ENCODE data around the gene EEF2KMT. TPM values are rescaled to one million over a fixed set of nuclear protein-coding genes. Genes with fewer than 3 reads are reported as not detected.
A peak's percentile ranks its signal among the peaks of the same experiment; 100 is the strongest.
"Not testable (repeated sequence)": the region's sequence is repeated elsewhere in the genome, so short reads cannot be mapped to it uniquely, and the experiment has no call there.

EEF2KMT gene
- total RNA-seq, 1 experiment from 2014 or later: 16.6 TPM

DNA sequence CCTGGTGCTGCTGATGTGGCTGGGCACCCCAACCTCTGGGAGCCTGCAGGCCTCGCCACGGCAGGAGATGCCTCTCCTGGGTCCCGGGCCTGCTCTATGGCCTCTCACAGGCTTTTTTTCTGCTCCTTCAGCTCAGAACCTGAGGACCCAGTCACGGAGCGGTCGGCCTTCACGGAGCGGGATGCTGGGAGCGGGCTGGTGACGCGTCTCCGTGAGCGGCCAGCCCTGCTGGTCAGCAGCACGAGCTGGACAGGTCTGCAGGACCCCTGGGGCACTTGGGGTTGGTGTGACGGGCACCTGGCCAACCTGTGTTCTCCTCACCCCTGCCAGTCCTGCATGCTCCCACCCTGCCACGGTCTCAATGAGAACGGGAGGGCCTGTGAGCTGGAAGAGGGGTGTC lies 19.0 kb downstream of the EEF2KMT start:
- no peaks in the 10 kb centered on the region for H3K9me2 ChIP-seq (replicated peaks; ENCODE audit: insufficient read depth, low read length)
- H3K4me2 ChIP-seq (ENCODE audit: low read depth, low read length, poor library complexity, severe bottlenecking): no peak overlapping the region
- no peak overlapping the region for H3K27ac ChIP-seq (ENCODE audit: low read length)
- no peak overlapping the region for H2AFZ ChIP-seq (ENCODE audit: low read length)
- H4K20me1 ChIP-seq (ENCODE audit: insufficient read depth, low read depth, low read length): no peaks in the 10 kb centered on the region
- H3K4me3 ChIP-seq (ENCODE audit: low read length): no peak overlapping the region
- no peaks in the 10 kb centered on the region for H3K9me3 ChIP-seq (ENCODE audit: low read length)
- H3K27me3 ChIP-seq (ENCODE audit: low read length): no peaks in the 10 kb centered on the region
- H3K79me2 ChIP-seq (ENCODE audit: low read length): peaks cover 10% of the 10 kb centered on the region
- H3K9ac ChIP-seq (ENCODE audit: low read length): no peak overlapping the region
- no peaks in the 10 kb centered on the region for H3K4me1 ChIP-seq (ENCODE audit: low read length)
- no peak for DNase-seq
- peaks cover 4% of the 10 kb centered on the region; the same call in 1 of the 2 replicates for H3K36me3 ChIP-seq (ENCODE audit: insufficient read depth, low read length)

DNA sequence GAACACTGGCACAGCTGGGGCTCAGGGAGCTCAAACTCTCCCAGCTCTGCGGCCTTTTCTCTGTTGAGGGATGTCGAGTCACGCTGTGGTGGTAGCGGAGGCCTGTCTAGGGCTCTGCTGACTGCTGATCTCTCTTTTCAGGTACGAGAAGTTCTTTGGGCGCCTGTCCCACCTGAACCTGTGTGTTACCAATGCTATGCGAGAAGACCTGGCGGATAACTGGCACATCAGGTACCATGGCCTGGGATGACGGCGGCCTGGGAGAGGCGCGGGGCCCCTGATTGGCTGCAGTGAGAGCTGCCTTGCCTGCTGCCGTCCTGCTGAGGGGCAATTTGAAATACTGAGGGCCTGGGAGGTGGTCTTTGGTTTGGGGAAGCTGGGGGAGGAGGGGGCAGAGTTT lies 20.3 kb downstream of the EEF2KMT start:
- no peaks in the 10 kb centered on the region for H3K9me3 ChIP-seq (ENCODE audit: low read length)
- H2AFZ ChIP-seq (ENCODE audit: low read length): no peak overlapping the region
- no peak overlapping the region for H3K4me2 ChIP-seq (ENCODE audit: low read depth, low read length, poor library complexity, severe bottlenecking)
- no peaks in the 10 kb centered on the region for H4K20me1 ChIP-seq (ENCODE audit: insufficient read depth, low read depth, low read length)
- H3K4me3 ChIP-seq (ENCODE audit: low read length): no peak overlapping the region
- no peaks in the 10 kb centered on the region for H3K9me2 ChIP-seq (replicated peaks; ENCODE audit: insufficient read depth, low read length)
- peaks cover 11% of the 10 kb centered on the region for H3K4me1 ChIP-seq (ENCODE audit: low read length)
- H3K79me2 ChIP-seq (ENCODE audit: low read length): peaks cover 24% of the 10 kb centered on the region
- no peak for DNase-seq
- no peak overlapping the region for H3K9ac ChIP-seq (ENCODE audit: low read length)
- no peak overlapping the region for H3K27ac ChIP-seq (ENCODE audit: low read length)
- H3K36me3 ChIP-seq (ENCODE audit: insufficient read depth, low read length): peaks cover 4% of the 10 kb centered on the region; the same call in 1 of the 2 replicates
- no peaks in the 10 kb centered on the region for H3K27me3 ChIP-seq (ENCODE audit: low read length)

- Histone ChIP-seq H3K9me2 (replicated peaks; ENCODE audit: insufficient read depth, low read length) (no peaks in the 10 kb centered on the region), H3K4me1 (ENCODE audit: low read length) (peaks cover 18% of the 10 kb centered on the region), H3K27me3 (ENCODE audit: low read length) (no peaks in the 10 kb centered on the region), H3K27ac (ENCODE audit: low read length) (no peak overlapping the region), H2AFZ (ENCODE audit: low read length) (no peak overlapping the region), H3K4me3 (ENCODE audit: low read length) (no peak overlapping the region), H3K79me2 (ENCODE audit: low read length) (peaks cover 26% of the 10 kb centered on the region), H3K4me2 (ENCODE audit: low read depth, low read length, poor library complexity, severe bottlenecking) (no peak overlapping the region), H3K9ac (ENCODE audit: low read length) (no peak overlapping the region), H3K36me3 (ENCODE audit: insufficient read depth, low read length) (peaks cover 4% of the 10 kb centered on the region; the same call in 1 of the 2 replicates), H4K20me1 (ENCODE audit: insufficient read depth, low read depth, low read length) (no peaks in the 10 kb centered on the region), H3K9me3 (ENCODE audit: low read length) (no peaks in the 10 kb centered on the region)
- DNase-seq: no peak
Observed at GRCh38 chr16:5075637-5076036, 22.0 kb downstream of the EEF2KMT start.

DNA sequence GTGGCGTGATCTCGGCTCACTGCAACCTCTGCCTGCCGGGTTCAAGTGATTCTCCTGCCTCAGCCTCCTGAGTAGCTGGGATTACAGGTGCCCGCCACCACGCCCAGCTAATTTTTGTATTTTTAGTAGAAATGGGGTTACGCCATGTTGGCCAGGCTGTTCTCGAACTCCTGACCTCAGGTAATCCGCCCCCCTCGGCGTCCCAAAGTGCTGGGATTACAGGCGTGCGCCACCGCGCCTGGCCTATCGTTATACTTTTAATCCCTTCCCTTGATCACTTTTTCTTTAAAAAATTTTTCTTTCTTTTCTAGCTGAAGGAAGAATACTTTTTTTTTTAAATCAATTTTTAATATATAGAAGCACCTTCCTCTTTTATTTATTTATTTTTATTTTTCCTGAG lies 23.8 kb downstream of the EEF2KMT start:
- Histone ChIP-seq H3K79me2 (ENCODE audit: low read length) (peaks cover 26% of the 10 kb centered on the region), H3K4me1 (ENCODE audit: low read length) (peaks cover 18% of the 10 kb centered on the region)
- H2AFZ ChIP-seq (ENCODE audit: low read length); H3K36me3 ChIP-seq (ENCODE audit: insufficient read depth, low read length); H3K27ac ChIP-seq (ENCODE audit: low read length); H3K27me3 ChIP-seq (ENCODE audit: low read length); H4K20me1 ChIP-seq (ENCODE audit: insufficient read depth, low read depth, low read length); DNase-seq; H3K4me2 ChIP-seq (ENCODE audit: low read depth, low read length, poor library complexity, severe bottlenecking); H3K9me3 ChIP-seq (ENCODE audit: low read length); H3K9me2 ChIP-seq (replicated peaks; ENCODE audit: insufficient read depth, low read length); H3K9ac ChIP-seq (ENCODE audit: low read length); H3K4me3 ChIP-seq (ENCODE audit: low read length): not testable (repeated sequence)

DNA sequence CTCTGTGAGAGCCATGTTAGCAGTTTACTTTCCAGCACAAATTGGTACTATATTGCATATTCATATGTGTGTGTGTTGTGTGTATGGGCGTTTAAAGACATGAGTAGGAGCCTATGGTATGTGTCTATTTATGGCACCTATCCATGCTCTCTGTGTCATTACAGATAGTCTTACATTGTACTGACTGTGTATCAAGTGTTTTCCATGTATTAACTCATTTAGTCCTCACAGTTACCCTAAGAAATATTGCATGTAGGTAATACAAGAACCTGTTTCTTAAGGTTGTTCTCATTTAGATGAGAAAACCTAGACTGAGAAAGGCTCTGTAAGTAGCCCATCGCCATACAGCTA lies 24.3 kb downstream of the EEF2KMT start:
- Histone ChIP-seq H3K9me2 (replicated peaks; ENCODE audit: insufficient read depth, low read length) (no peaks in the 10 kb centered on the region), H3K27me3 (ENCODE audit: low read length) (no peaks in the 10 kb centered on the region), H3K9me3 (ENCODE audit: low read length) (no peaks in the 10 kb centered on the region), H3K79me2 (ENCODE audit: low read length) (peaks cover 26% of the 10 kb centered on the region), H2AFZ (ENCODE audit: low read length) (no peak overlapping the region), H3K9ac (ENCODE audit: low read length) (peak overlapping the region; percentile 81), H3K36me3 (ENCODE audit: insufficient read depth, low read length) (peaks cover 4% of the 10 kb centered on the region; the same call in 1 of the 2 replicates), H3K27ac (ENCODE audit: low read length) (no peak overlapping the region), H3K4me2 (ENCODE audit: low read depth, low read length, poor library complexity, severe bottlenecking) (peak overlapping the region; percentile 90), H3K4me3 (ENCODE audit: low read length) (peak overlapping the region; percentile 80), H4K20me1 (ENCODE audit: insufficient read depth, low read depth, low read length) (no peaks in the 10 kb centered on the region), H3K4me1 (ENCODE audit: low read length) (peaks cover 18% of the 10 kb centered on the region)
- DNase-seq: no peak

DNA sequence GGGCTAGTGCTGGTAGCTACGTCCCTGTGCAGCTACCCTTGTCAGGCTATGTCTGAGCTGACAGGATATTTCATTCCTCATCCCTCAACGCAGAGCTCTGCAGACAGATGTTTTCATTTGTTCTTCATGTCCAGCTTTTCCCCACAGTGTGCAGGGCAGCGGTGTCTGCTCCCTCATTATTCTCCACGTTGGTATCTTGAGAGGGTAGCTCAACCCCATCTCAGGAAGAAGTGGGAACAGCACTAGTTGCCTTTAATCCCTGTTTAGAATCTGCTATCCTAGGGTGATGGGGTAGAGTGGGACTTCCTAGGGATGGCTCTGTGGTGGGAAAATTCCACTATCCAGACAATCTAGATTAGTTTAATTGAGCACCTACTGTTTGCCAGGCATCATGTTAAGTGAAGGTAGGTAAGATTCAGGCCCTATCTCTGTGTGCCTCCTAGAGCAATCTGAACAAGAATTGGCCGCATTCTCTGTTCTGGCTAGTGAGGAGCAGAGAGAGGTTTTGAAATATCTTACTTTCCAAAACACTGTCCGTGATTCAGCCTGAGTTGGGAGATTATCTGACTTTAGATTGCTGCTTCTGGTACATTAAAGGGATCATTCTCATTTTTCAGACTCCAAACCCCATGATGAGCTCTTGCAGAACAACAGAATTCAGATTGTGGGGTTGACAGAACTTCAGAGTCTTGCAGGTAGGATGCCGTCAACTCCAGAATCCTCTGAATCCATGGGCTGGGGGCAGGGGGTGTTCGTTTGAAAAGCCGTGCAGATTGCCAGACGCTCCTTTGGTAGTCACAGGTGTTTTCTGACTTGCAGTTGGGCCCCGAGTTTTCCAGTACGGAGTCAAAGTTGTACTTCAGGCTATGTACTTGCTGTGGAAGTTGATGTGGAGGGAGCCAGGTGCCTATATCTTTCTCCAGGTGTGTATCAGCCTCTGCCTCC lies 25.0 kb downstream of the EEF2KMT start:
- peaks cover 18% of the 10 kb centered on the region for H3K4me1 ChIP-seq (ENCODE audit: low read length)
- H3K4me3 ChIP-seq (ENCODE audit: low read length): peak overlapping the region; percentile 80
- no peaks in the 10 kb centered on the region for H3K27me3 ChIP-seq (ENCODE audit: low read length)
- H2AFZ ChIP-seq (ENCODE audit: low read length): peak overlapping the region; percentile 52; the same call in 1 of the 2 replicates
- no peaks in the 10 kb centered on the region for H3K9me2 ChIP-seq (replicated peaks; ENCODE audit: insufficient read depth, low read length)
- no peaks in the 10 kb centered on the region for H3K9me3 ChIP-seq (ENCODE audit: low read length)
- H3K9ac ChIP-seq (ENCODE audit: low read length): peak overlapping the region; percentile 81
- peaks cover 4% of the 10 kb centered on the region; the same call in 1 of the 2 replicates for H3K36me3 ChIP-seq (ENCODE audit: insufficient read depth, low read length)
- H3K79me2 ChIP-seq (ENCODE audit: low read length): peaks cover 26% of the 10 kb centered on the region
- peak overlapping the region; percentile 90 for H3K4me2 ChIP-seq (ENCODE audit: low read depth, low read length, poor library complexity, severe bottlenecking)
- peak overlapping the region; percentile 61 for H3K27ac ChIP-seq (ENCODE audit: low read length)
- no peaks in the 10 kb centered on the region for H4K20me1 ChIP-seq (ENCODE audit: insufficient read depth, low read depth, low read length)
- no peak for DNase-seq

DNA sequence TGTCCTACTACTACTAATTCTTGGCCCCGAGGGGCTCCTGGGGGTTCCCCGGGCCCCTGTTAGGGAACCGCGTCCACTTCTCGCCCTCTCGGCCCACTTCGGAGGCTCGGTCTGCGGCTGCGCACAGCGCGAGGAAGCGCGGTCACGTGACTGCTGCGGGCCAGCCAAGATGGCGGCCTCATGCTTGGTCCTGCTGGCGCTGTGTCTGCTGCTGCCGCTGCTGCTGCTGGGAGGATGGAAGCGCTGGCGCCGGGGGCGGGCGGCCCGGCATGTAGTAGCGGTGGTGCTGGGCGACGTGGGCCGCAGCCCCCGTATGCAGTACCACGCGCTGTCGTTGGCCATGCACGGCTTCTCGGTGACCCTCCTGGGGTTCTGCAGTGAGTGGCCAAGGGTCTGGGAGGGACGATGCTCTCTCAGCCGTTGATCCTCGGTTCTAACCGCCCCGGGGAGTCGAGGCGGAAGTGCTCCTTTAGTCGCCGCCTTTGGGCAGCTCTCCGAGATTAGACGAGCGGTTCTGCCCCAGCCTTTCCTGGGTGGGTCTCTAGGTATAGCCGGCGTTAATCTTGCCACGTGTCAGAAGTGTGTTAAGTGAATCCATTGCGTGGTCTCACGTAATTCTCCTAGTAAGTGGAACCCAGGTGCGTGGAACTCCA lies 25.8 kb downstream of the EEF2KMT start, which contains the start of gene ALG1:
Gene ALG1, plus strand, starts transcription at position 163 of the 653 bp plus-strand sequence. Its CDS starts 7 bp downstream, at position 170.
- Histone ChIP-seq H3K9me2 (replicated peaks; ENCODE audit: insufficient read depth, low read length) (no peaks in the 10 kb centered on the region), H3K4me2 (ENCODE audit: low read depth, low read length, poor library complexity, severe bottlenecking) (peak within 1 kb of the TSS; percentile 90), H3K27ac (ENCODE audit: low read length) (peak within 1 kb of the TSS; percentile 61), H3K4me3 (ENCODE audit: low read length) (peak within 1 kb of the TSS; percentile 80), H3K36me3 (ENCODE audit: insufficient read depth, low read length) (peaks cover 4% of the 10 kb centered on the region; the same call in 1 of the 2 replicates), H3K9me3 (ENCODE audit: low read length) (no peaks in the 10 kb centered on the region), H2AFZ (ENCODE audit: low read length) (peak within 1 kb of the TSS; percentile 70; the same call in 1 of the 2 replicates), H3K27me3 (ENCODE audit: low read length) (no peaks in the 10 kb centered on the region), H4K20me1 (ENCODE audit: insufficient read depth, low read depth, low read length) (no peaks in the 10 kb centered on the region), H3K9ac (ENCODE audit: low read length) (peak within 1 kb of the TSS; percentile 81), H3K4me1 (ENCODE audit: low read length) (peaks cover 18% of the 10 kb centered on the region), H3K79me2 (ENCODE audit: low read length) (peaks cover 26% of the 10 kb centered on the region)
- DNase-seq: peak; percentile 97

GRCh38 chr16:5071341-5071680 lies 26.3 kb downstream of the EEF2KMT start:
- H3K9me3 ChIP-seq (ENCODE audit: low read length): no peaks in the 10 kb centered on the region
- peaks cover 26% of the 10 kb centered on the region for H3K79me2 ChIP-seq (ENCODE audit: low read length)
- H3K27me3 ChIP-seq (ENCODE audit: low read length): no peaks in the 10 kb centered on the region
- no peaks in the 10 kb centered on the region for H4K20me1 ChIP-seq (ENCODE audit: insufficient read depth, low read depth, low read length)
- H3K9me2 ChIP-seq (replicated peaks; ENCODE audit: insufficient read depth, low read length): no peaks in the 10 kb centered on the region
- H3K4me1 ChIP-seq (ENCODE audit: low read length): peaks cover 18% of the 10 kb centered on the region
- peak overlapping the region; percentile 80 for H3K4me3 ChIP-seq (ENCODE audit: low read length)
- peak overlapping the region; percentile 90 for H3K4me2 ChIP-seq (ENCODE audit: low read depth, low read length, poor library complexity, severe bottlenecking)
- H3K27ac ChIP-seq (ENCODE audit: low read length): peak overlapping the region; percentile 61; the same call in 1 of the 2 replicates
- peaks cover 4% of the 10 kb centered on the region; the same call in 1 of the 2 replicates for H3K36me3 ChIP-seq (ENCODE audit: insufficient read depth, low read length)
- peak overlapping the region; percentile 81 for H3K9ac ChIP-seq (ENCODE audit: low read length)
- H2AFZ ChIP-seq (ENCODE audit: low read length): 0 out of 2 replicates have a peak overlapping the region, but pooled peaks have one; percentile 29
- DNase-seq: no peak
